K562 (cell line): ENCODE data around the gene LILRA6. TPM values are rescaled to one million over a fixed set of nuclear protein-coding genes. Genes with fewer than 3 reads are reported as not detected.

ENCODE experiments used
- BRCA1 ChIP-seq, 2 experiments: fragments of 450-650 bp in 1 of 2; sonication (generic) in 1 of 2; formaldehyde crosslinking in 1 of 2; IDR thresholded peaks; 2 replicates each; pipeline versions ENCODE4 v1.5.0 to v1.6.1; 2017 to 2020; ENCODE audit warnings: mild to moderate bottlenecking in 1 of 2, missing genetic modification reagents in 1 of 2
- GTF2E2 ChIP-seq: fragments of 200-800 bp; sonication (Bioruptor generic); IDR thresholded peaks from 2 replicates; pipeline ENCODE4 v1.6.1; 2016; ENCODE audit warnings: missing genetic modification characterization, missing compliant biosample characterization
- KDM2B ChIP-seq: fragments of 250-450 bp; sonication (Bioruptor Pico); IDR thresholded peaks from 2 replicates; pipeline ENCODE4 v1.8.0; 2021; ENCODE audit warnings: mild to moderate bottlenecking, moderate library complexity
- NRF1 ChIP-seq, 2 experiments: fragments of 450-650 bp; IDR thresholded peaks in 1 of 2; conservative IDR thresholded peaks in 1 of 2; 2 replicates each; pipeline ENCODE4 v1.6.1; 2014; ENCODE audit warnings: mild to moderate bottlenecking in 2 of 2
- POLR3G ChIP-seq: IDR thresholded peaks from 2 replicates; pipeline ENCODE4 v1.6.1; 2011; ENCODE audit not compliant: insufficient read length, insufficient replicate concordance; ENCODE audit errors: extremely low read depth
- polyA plus RNA-seq, 8 experiments: library from polyadenylated mRNA; depleted of rRNA in 4 of 8; stranded (reverse) in 5 of 8; unstranded in 3 of 8; fragments of >200 nt; fragmentation: Nextera tagmentation in 2 of 8; fragmentation: Illumina TruSeq in 1 of 8; extraction: Ambion mirVana in 2 of 8; extraction: Trizol in 1 of 8; gene quantifications; 2 replicates each; pipeline versions ENCODE4 v1.2.1 to v1.2.3, GENCODE V29; 2011 to 2014; ENCODE audit warnings: inconsistent platforms in 1 of 8, missing spikeins in 1 of 8
- total RNA-seq, 7 experiments: library from RNA; depleted of rRNA in 6 of 7; stranded (reverse); fragments of >200 nt in 6 of 7; fragmentation: Illumina TruSeq in 2 of 7; extraction: Trizol in 2 of 7; gene quantifications; 2 replicates each; pipeline versions ENCODE4 v1.2.1 to v1.2.3, GENCODE V29; 2011 to 2021; ENCODE audit warnings: low replicate concordance in 1 of 7
- TF ChIP-seq, protein P1 (sequence below), 2 experiments: fragments of 450-650 bp in 1 of 2; IDR thresholded peaks; 2 replicates each; pipeline ENCODE4 v1.6.1; 2011 to 2017; ENCODE audit warnings: low read depth in 2 of 2, antibody characterized with exemption in 1 of 2, borderline replicate concordance in 1 of 2, low read length in 1 of 2, mild to moderate bottlenecking in 1 of 2, mixed read lengths in 1 of 2; ENCODE audit not compliant: control insufficient read depth in 1 of 2
- TF ChIP-seq, protein P2 (sequence below): fragments of 450-650 bp; IDR thresholded peaks from 2 replicates; pipeline ENCODE4 v1.6.1; 2016
- TF ChIP-seq, protein P3 (sequence below): IDR thresholded peaks from 2 replicates; pipeline ENCODE4 v1.6.1; 2016; ENCODE audit warnings: missing genetic modification characterization, missing compliant biosample characterization

LILRA6 gene
- total and polyA plus RNA-seq, 9 of the 15 experiments (the other 6 are each of a cell fraction or from before 2014, with no cell fraction given), result 0.03 TPM; not detected in 8

DNA sequence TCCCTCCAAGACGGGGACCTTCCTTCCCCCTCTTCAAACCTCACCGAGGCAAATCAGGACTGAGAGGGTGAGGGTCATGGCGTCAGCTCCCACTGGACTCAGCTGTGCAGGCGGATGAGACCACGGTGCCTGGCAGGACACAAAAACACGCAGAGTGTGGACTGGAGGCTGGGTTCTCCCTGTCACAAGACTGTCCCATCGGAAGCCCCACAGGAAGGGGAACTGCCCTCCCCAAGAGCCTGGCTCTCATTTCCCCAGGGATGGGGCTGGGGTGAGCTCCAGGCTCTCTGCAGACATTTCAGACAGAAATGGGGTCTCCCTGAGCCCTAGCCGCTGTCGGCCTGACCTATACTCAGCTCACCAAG, 14.5 kb upstream of the LILRA6 start, which contains the start of gene LILRB5 (continued):
- TF ChIP-seq, protein P1, sequence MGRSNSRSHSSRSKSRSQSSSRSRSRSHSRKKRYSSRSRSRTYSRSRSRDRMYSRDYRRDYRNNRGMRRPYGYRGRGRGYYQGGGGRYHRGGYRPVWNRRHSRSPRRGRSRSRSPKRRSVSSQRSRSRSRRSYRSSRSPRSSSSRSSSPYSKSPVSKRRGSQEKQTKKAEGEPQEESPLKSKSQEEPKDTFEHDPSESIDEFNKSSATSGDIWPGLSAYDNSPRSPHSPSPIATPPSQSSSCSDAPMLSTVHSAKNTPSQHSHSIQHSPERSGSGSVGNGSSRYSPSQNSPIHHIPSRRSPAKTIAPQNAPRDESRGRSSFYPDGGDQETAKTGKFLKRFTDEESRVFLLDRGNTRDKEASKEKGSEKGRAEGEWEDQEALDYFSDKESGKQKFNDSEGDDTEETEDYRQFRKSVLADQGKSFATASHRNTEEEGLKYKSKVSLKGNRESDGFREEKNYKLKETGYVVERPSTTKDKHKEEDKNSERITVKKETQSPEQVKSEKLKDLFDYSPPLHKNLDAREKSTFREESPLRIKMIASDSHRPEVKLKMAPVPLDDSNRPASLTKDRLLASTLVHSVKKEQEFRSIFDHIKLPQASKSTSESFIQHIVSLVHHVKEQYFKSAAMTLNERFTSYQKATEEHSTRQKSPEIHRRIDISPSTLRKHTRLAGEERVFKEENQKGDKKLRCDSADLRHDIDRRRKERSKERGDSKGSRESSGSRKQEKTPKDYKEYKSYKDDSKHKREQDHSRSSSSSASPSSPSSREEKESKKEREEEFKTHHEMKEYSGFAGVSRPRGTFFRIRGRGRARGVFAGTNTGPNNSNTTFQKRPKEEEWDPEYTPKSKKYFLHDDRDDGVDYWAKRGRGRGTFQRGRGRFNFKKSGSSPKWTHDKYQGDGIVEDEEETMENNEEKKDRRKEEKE (IDR thresholded peaks at IDR 0.05; ENCODE audit: borderline replicate concordance in 1 of 2, control insufficient read depth in 1 of 2, low read depth in 2 of 2, low read length in 1 of 2), result no peak
- TF ChIP-seq, protein P2, sequence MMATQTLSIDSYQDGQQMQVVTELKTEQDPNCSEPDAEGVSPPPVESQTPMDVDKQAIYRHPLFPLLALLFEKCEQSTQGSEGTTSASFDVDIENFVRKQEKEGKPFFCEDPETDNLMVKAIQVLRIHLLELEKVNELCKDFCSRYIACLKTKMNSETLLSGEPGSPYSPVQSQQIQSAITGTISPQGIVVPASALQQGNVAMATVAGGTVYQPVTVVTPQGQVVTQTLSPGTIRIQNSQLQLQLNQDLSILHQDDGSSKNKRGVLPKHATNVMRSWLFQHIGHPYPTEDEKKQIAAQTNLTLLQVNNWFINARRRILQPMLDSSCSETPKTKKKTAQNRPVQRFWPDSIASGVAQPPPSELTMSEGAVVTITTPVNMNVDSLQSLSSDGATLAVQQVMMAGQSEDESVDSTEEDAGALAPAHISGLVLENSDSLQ, result no peak
- no peak for TF ChIP-seq GTF2E2 (tag)
- TF ChIP-seq, protein P3, sequence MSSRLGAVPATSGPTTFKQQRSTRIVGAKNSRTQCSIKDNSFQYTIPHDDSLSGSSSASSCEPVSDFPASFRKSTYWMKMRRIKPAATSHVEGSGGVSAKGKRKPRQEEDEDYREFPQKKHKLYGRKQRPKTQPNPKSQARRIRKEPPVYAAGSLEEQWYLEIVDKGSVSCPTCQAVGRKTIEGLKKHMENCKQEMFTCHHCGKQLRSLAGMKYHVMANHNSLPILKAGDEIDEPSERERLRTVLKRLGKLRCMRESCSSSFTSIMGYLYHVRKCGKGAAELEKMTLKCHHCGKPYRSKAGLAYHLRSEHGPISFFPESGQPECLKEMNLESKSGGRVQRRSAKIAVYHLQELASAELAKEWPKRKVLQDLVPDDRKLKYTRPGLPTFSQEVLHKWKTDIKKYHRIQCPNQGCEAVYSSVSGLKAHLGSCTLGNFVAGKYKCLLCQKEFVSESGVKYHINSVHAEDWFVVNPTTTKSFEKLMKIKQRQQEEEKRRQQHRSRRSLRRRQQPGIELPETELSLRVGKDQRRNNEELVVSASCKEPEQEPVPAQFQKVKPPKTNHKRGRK (tag), result no peak
- no peak for TF ChIP-seq NRF1 (conservative IDR thresholded peaks at IDR 0.05 in 1 of 2, IDR thresholded peaks at IDR 0.05 in 1 of 2)
- no peak for TF ChIP-seq KDM2B (CRISPR knock-in tag)
- TF ChIP-seq BRCA1 (IDR thresholded peaks at IDR 0.05), result no peak
- TF ChIP-seq BRCA1 (CRISPR knock-in tag; IDR thresholded peaks at IDR 0.05), result no peak
- no peak for TF ChIP-seq POLR3G
